Central memory CD8-positive, alpha-beta T cell (primary cell): ENCODE results near the gene MME.
"Not testable (repeated sequence)": the region's sequence is repeated elsewhere in the genome, so short reads cannot be mapped to it uniquely, and the experiment has no call there.

Source experiments
- ATAC-seq: fragments of 150-1000 bp; cut with Tn5 transposase; replicated peaks from 2 replicates; pipeline ENCODE4 v1.10.0; 2022; ENCODE audit warnings: mild to moderate bottlenecking, moderate FRiP score, moderate number of reproducible peaks; ENCODE audit not compliant: poor library complexity, severe bottlenecking; ENCODE audit errors: extremely low read depth
- DNase-seq, 2 donors: peaks; one replicate each; pipeline ENCODE4 v3.0.0; 2021; ENCODE audit warnings: low spot score in 2 of 2
- H3K27ac Mint-ChIP-seq: one replicate; pipeline ENCODE4 v1.8.0; 2022; ENCODE audit warnings: low read depth, mild to moderate bottlenecking, moderate library complexity, mixed read lengths
- H3K27me3 Mint-ChIP-seq: one replicate; pipeline ENCODE4 v1.8.0; 2022; ENCODE audit warnings: mixed read lengths
- H3K36me3 Mint-ChIP-seq: one replicate; pipeline ENCODE4 v1.8.0; 2022; ENCODE audit warnings: mild to moderate bottlenecking, moderate library complexity, mixed read lengths; ENCODE audit not compliant: insufficient read depth
- H3K4me1 Mint-ChIP-seq: one replicate; pipeline ENCODE4 v1.8.0; 2022; ENCODE audit warnings: mixed read lengths
- H3K4me3 Mint-ChIP-seq: one replicate; pipeline ENCODE4 v1.8.0; 2022; ENCODE audit warnings: mild to moderate bottlenecking, moderate library complexity, mixed read lengths
- H3K9me3 Mint-ChIP-seq: one replicate; pipeline ENCODE4 v1.8.0; 2022; ENCODE audit warnings: mixed read lengths

The MME gene

DNA sequence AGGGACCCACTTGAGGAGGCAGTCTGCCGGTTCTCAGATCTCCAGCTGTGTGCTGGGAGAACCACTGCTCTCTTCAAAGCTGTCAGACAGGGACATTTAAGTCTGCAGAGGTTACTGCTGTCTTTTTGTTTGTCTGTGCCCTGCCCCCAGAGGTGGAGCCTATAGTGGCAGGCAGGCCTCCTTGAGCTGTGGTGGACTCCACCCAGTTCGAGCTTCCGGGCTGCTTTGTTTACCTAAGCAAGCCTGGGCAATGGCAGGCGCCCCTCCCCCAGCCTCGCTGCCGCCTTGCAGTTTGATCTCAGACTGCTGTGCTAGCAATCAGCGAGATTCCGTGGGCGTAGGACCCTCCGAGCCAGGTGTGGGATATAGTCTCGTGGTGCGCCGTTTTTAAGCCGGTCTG lies 44.6 kb downstream of the MME start:
- not testable (repeated sequence) for H3K27ac Mint-ChIP-seq, H3K4me1 Mint-ChIP-seq, H3K9me3 Mint-ChIP-seq, ATAC-seq, H3K36me3 Mint-ChIP-seq, H3K27me3 Mint-ChIP-seq, H3K4me3 Mint-ChIP-seq, DNase-seq

DNA sequence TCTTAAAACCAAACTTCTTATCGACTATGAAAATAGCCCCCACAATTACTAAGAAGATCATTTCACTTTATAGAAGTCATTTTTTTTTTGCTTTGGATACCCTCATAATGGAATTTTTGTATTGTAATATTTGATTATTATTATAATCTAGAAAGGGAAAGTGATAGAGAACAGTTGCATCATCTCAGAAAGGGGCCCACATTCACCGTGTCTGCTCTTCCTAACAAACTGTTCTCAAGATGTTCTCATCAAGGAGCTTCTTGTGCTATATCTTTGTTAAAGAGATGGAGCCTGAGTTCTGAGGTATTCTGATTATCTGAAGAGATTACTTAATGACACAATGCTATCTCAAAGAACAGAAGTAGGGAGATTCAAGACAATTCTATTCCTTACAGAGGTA lies 49.3 kb downstream of the MME start:
- H3K4me3 Mint-ChIP-seq: no peak overlapping the region
- no peak overlapping the region for H3K27ac Mint-ChIP-seq
- peaks cover 10% of the 10 kb centered on the region for H3K9me3 Mint-ChIP-seq
- DNase-seq: no peak
- H3K27me3 Mint-ChIP-seq: no peaks in the 10 kb centered on the region
- H3K4me1 Mint-ChIP-seq: no peaks in the 10 kb centered on the region
- no peaks in the 10 kb centered on the region for H3K36me3 Mint-ChIP-seq
- no peak for ATAC-seq

- Mint-ChIP-seq H3K27me3 (no peaks in the 10 kb centered on the region), H3K4me3 (no peak overlapping the region), H3K4me1 (no peaks in the 10 kb centered on the region), H3K9me3 (peaks cover 10% of the 10 kb centered on the region), H3K27ac (no peak overlapping the region), H3K36me3 (no peaks in the 10 kb centered on the region)
- ATAC-seq: no peak
- no peak for DNase-seq
Measured at GRCh38 chr3:155130001-155130400, 49.9 kb downstream of the MME start.

GRCh38 chr3:155131104-155131503 lies 51.0 kb downstream of the MME start:
- Mint-ChIP-seq H3K36me3 (no peaks in the 10 kb centered on the region), H3K27me3 (no peaks in the 10 kb centered on the region), H3K27ac (no peak overlapping the region), H3K4me3 (no peak overlapping the region), H3K4me1 (no peaks in the 10 kb centered on the region), H3K9me3 (peaks cover 10% of the 10 kb centered on the region)
- no peak for DNase-seq
- ATAC-seq: no peak

DNA sequence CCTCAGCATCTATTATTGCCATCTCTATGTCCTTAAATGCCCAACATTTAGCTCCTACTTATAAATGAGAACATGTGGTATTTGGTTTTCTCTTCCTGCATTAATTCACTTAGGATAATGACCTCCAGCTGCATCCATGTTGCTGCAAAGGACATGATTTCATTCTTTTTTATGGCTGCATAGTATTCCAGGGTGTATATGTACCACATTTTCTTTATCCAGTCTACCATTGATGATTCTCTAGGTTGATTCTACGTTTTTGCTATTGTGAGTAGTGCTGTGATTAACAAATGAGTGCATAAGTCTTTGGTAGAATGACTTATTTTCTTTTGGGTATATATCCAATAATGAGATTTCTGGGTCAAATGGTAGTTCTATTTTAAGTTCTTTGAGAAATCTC lies 54.2 kb downstream of the MME start:
- H3K4me3 Mint-ChIP-seq, H3K4me1 Mint-ChIP-seq, ATAC-seq, H3K36me3 Mint-ChIP-seq, H3K27me3 Mint-ChIP-seq, DNase-seq, H3K27ac Mint-ChIP-seq: not testable (repeated sequence)
- H3K9me3 Mint-ChIP-seq: peaks cover 10% of the 10 kb centered on the region

DNA sequence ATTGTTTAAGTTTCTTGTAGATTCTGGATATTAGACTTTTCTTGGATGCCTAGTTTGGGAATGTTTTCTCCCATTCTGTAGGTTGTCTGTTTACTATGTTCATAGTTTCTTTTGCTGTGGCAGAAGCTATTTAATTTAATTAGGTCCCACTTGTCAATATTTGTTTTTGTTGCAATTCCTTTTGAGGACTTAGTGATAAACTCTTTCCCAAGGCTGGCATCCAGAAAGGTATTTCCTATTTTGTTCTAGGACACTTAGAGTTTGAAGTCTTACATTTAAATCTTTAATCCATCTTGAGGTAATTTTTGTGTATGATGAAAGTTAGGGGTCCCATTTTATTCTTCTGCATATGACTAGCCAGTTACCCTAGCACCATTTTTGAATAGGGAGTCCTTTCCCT lies 54.9 kb downstream of the MME start:
- Mint-ChIP-seq H3K27ac (no peak overlapping the region), H3K36me3 (no peaks in the 10 kb centered on the region), H3K27me3 (no peaks in the 10 kb centered on the region), H3K4me3 (no peak overlapping the region), H3K4me1 (no peaks in the 10 kb centered on the region), H3K9me3 (peaks cover 10% of the 10 kb centered on the region)
- ATAC-seq: no peak
- DNase-seq: no peak

DNA sequence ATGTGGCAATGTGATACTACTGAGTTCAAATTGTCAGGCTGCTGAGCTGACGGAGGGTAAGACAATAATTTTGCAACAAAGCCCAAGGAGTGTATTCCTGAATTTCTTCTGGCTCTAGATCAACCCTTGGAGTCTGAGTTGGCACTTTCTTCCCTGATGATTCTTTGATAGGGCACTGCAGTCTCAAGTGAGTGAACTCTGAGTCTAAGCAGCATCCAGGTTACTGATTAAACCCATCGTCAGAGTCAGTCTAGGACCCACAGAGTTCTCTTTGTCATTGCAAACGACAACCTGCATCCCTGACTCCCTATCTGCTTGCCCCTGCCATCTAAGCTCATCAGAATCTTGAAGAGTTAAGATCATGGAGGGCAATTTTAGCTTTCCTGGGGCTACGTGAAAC lies 58.6 kb downstream of the MME start:
- DNase-seq (no peak), ATAC-seq (no peak)
- no peak overlapping the region for H3K27ac Mint-ChIP-seq
- H3K36me3 Mint-ChIP-seq: no peaks in the 10 kb centered on the region
- H3K27me3 Mint-ChIP-seq: no peaks in the 10 kb centered on the region
- no peaks in the 10 kb centered on the region for H3K4me1 Mint-ChIP-seq
- no peak overlapping the region for H3K4me3 Mint-ChIP-seq
- H3K9me3 Mint-ChIP-seq: peaks cover 5% of the 10 kb centered on the region

DNA sequence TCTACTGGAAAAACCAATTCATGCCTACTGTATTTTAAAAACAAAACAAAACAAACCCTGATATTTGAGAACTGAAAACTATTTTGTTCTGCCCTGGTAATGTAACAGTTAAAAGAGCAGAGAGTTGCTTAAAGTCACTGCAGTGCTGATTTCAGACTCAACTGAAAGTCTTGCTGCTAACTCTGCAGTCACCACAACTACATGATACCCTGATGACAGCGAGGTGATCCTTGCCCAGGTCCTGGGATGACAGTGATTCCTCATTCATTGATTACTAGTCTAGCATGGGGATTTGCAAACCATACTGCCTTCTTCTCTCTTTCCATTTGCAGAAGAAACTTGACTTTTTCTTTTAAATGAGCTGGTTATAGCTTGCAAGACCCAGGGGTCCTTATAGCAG lies 67.5 kb downstream of the MME start:
- DNase-seq (no peak), ATAC-seq (no peak)
- Mint-ChIP-seq H3K4me3 (no peak overlapping the region), H3K9me3 (peaks cover 13% of the 10 kb centered on the region), H3K27ac (no peak overlapping the region), H3K4me1 (no peaks in the 10 kb centered on the region), H3K27me3 (no peaks in the 10 kb centered on the region), H3K36me3 (no peaks in the 10 kb centered on the region)

DNA sequence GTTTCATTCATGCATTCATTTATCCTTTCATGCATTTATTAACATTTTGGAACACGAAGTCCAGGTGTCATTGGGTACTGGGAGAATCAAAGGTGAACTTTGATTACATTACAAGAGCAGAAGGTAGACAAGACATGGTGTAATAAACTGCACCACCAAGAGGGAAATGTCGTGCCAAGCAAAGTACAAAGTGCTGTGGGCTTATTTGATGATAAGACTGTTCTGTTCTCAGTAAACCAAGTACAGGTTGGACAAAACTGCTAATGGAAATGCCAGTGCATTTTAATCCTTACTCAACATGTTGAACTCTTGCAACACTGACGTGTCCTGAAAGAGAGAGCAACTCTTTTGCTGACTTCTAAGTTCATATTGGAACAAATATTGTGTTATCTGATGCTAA lies 69.4 kb downstream of the MME start:
- H3K27ac Mint-ChIP-seq: no peak overlapping the region
- no peaks in the 10 kb centered on the region for H3K27me3 Mint-ChIP-seq
- no peaks in the 10 kb centered on the region for H3K4me1 Mint-ChIP-seq
- no peak overlapping the region for H3K4me3 Mint-ChIP-seq
- peaks cover 13% of the 10 kb centered on the region for H3K9me3 Mint-ChIP-seq
- peaks cover 1% of the 10 kb centered on the region for H3K36me3 Mint-ChIP-seq
- ATAC-seq: no peak
- DNase-seq: no peak

DNA sequence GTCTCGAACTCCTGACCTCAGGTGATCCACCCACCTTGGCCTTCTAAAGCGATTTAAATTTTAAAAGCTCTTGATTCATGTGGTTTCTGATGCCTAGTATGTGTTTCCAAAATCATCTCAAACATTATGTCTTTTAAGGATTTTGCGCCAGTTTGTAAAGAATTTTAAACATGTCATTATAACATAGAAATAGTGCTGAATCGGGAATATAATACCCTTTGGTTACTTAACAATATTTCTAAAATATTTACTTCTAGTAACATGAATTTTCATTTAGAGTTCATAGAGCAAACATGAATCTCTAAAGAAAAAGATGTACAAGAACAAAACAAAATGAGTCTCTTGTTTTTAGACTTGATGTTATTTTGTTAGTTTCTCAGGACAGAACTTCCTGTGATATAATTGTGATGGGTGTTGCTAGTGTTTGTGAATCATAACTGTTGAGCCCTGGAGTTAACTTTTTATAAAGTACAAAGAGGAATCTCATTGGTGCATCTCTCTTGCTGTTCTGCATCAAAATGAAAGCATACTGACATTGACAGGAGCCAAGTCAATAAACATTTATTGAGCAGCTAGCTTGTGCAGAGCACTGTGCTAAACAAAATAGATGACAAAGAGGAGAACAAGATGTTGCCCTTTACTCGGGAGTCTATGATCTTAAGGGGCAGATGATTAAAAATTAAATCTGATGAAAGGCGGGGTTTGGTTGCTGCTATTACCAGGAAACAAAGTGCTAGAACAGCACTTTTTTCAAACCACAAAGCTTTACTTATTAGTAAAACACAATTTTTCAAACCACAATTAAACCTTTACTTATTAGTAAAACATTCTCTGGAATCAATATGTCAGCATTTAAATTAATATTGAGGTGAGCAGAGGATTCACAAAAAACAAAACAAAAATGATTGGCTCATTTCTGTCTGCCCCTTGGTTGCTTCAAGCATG lies 73.4 kb downstream of the MME start:
- H3K9me3 Mint-ChIP-seq: peaks cover 13% of the 10 kb centered on the region
- H3K27ac Mint-ChIP-seq: peak overlapping the region; percentile 42
- H3K4me1 Mint-ChIP-seq: no peaks in the 10 kb centered on the region
- no peaks in the 10 kb centered on the region for H3K27me3 Mint-ChIP-seq
- H3K4me3 Mint-ChIP-seq: peak overlapping the region; percentile 34
- peaks cover 1% of the 10 kb centered on the region for H3K36me3 Mint-ChIP-seq
- DNase-seq (no peak), ATAC-seq (no peak)

GRCh38 chr3:155154255-155154654 lies 74.1 kb downstream of the MME start:
- Mint-ChIP-seq H3K27me3 (no peaks in the 10 kb centered on the region), H3K36me3 (peaks cover 1% of the 10 kb centered on the region), H3K4me1 (no peaks in the 10 kb centered on the region), H3K27ac (no peak overlapping the region), H3K9me3 (peaks cover 13% of the 10 kb centered on the region), H3K4me3 (no peak overlapping the region)
- DNase-seq (no peak), ATAC-seq (no peak)

GRCh38 chr3:155158346-155159037 lies 78.4 kb downstream of the MME start:
- Mint-ChIP-seq H3K4me1 (no peaks in the 10 kb centered on the region), H3K27ac (no peak overlapping the region), H3K27me3 (no peaks in the 10 kb centered on the region), H3K4me3 (no peak overlapping the region), H3K36me3 (no peaks in the 10 kb centered on the region), H3K9me3 (no peaks in the 10 kb centered on the region)
- no peak for DNase-seq
- ATAC-seq: no peak

DNA sequence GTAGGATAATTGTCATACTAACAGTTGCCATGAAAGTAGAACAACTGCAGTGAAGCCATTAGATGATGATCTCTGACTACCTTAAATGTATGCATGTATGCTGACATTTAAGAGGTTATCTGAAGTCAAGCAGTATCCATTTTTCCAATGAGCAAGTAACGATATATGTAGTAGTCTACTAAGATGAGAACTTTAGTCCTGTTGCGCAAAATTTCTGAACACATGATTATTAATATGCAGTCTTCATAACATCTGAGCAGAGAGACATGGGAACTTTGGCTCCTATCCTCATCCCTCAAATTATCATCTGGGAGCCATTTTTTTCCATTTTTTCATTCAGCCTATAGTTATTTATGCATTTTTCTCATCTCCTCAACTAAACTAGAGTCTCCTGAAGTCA lies 79.2 kb downstream of the MME start:
- H3K4me1 Mint-ChIP-seq: no peaks in the 10 kb centered on the region
- ATAC-seq: no peak

More for the DNA sequence above, 79.2 kb downstream of the MME start:
- no peak for DNase-seq
- no peak overlapping the region for H3K27ac Mint-ChIP-seq
- H3K27me3 Mint-ChIP-seq: no peaks in the 10 kb centered on the region
- H3K36me3 Mint-ChIP-seq: no peaks in the 10 kb centered on the region
- H3K9me3 Mint-ChIP-seq: no peaks in the 10 kb centered on the region
- no peak overlapping the region for H3K4me3 Mint-ChIP-seq
